Measurements from ENCODE around the gene CAPN6.

DNA sequence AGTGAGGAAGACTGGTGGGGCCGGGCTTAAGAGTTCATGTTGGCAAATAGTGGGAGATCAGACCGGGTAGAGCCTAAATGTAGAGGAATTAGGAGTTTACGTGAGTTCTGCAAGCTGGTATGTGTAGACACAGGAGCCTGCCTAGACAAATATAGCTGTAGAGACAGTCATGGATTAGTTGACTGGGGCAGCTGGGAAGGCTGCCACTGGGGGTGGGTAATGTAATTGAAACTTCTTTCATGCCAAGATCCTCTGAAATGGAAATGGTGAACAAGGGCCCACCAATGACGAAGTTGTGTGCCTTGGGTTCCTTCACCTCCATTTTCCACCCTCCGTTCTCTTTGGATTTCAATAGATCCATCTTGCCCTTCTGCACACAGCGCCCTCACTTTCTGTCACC, 11.9 kb upstream of the CAPN6 start:
- TF ChIP-seq, protein P1, sequence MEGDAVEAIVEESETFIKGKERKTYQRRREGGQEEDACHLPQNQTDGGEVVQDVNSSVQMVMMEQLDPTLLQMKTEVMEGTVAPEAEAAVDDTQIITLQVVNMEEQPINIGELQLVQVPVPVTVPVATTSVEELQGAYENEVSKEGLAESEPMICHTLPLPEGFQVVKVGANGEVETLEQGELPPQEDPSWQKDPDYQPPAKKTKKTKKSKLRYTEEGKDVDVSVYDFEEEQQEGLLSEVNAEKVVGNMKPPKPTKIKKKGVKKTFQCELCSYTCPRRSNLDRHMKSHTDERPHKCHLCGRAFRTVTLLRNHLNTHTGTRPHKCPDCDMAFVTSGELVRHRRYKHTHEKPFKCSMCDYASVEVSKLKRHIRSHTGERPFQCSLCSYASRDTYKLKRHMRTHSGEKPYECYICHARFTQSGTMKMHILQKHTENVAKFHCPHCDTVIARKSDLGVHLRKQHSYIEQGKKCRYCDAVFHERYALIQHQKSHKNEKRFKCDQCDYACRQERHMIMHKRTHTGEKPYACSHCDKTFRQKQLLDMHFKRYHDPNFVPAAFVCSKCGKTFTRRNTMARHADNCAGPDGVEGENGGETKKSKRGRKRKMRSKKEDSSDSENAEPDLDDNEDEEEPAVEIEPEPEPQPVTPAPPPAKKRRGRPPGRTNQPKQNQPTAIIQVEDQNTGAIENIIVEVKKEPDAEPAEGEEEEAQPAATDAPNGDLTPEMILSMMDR (IDR thresholded peaks at IDR 0.05) = no peak
- TF ChIP-seq POLR2AphosphoS5 (IDR thresholded peaks at IDR 0.05) (no peak), POLR2A (IDR thresholded peaks at IDR 0.05) (no peak)

Measured in breast epithelium (tissue), 3 donors.